Adipocyte (in vitro differentiated cells): Measurements from ENCODE around the gene COL4A3.
"Not testable (repeated sequence)": the region's sequence is repeated elsewhere in the genome, so short reads cannot be mapped to it uniquely, and the experiment has no call there.

Experiments
- DNase-seq: peaks from one replicate; pipeline ENCODE4 v3.0.0-alpha.2; 2015; ENCODE audit warnings: low read depth
- H3K27me3 ChIP-seq: replicated peaks from 2 replicates; pipeline ENCODE4 v1.7.0; 2013; ENCODE audit warnings: mild to moderate bottlenecking, low read length, moderate library complexity; ENCODE audit not compliant: control insufficient read depth, insufficient read depth
- H3K36me3 ChIP-seq: 2 replicates; pipeline ENCODE4 v1.7.0; 2013; ENCODE audit warnings: low read length, mild to moderate bottlenecking, moderate library complexity; ENCODE audit not compliant: control insufficient read depth, insufficient read depth, severe bottlenecking
- H3K4me1 ChIP-seq: 2 replicates; pipeline ENCODE4 v1.7.0; 2013; ENCODE audit warnings: mild to moderate bottlenecking, low read length, moderate library complexity; ENCODE audit not compliant: control insufficient read depth, insufficient read depth
- H3K4me3 ChIP-seq: 2 replicates; pipeline ENCODE4 v1.7.0; 2013; ENCODE audit warnings: mild to moderate bottlenecking, low read length, moderate library complexity
- H3K9ac ChIP-seq: 2 replicates; pipeline ENCODE4 v1.7.0; 2013; ENCODE audit warnings: mild to moderate bottlenecking, low read length, moderate library complexity
- H3K9me3 ChIP-seq: 2 replicates; pipeline ENCODE4 v1.7.0; 2013; ENCODE audit warnings: mild to moderate bottlenecking, low read length, moderate library complexity; ENCODE audit not compliant: control insufficient read depth

COL4A3 gene

DNA sequence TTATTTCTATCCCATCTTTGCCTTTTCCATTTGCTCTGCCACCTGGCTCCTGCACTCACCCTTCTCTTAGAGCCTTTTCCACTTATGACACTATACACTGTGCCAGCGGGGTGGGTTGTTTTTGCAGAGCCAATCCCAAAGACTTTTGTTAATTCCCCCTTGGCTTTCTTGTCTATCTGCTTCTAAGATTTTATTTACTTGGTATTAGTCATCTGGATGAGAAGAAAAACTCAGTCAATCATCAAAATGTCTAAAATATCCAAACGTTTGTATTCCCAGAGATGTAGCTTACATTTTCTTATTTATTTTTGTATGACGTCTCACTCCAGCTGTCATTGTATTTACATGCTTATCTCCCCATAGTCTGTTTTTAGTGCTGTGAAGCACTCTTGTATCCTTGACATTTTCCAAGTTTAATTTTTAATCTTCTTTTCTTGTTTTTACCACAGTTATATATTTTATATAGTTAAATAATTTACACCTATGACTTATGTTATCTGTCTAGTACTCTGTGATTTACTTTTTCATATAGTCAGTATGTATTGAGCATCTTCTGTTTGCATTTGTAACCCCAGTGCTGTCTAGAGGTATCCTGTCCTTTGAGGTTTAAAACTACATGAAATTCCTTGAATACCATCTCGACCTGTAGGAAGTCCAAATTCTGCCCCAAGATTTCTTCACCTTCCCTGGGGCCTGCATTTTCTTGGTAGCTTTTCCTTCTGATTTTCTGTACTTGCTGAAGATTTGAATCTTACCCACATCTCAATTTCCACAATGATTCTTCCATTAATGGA lies 55.1 kb downstream of the COL4A3 start:
- Histone ChIP-seq H3K27me3 (no peaks in the 10 kb centered on the region), H3K36me3 (no peaks in the 10 kb centered on the region), H3K9ac (no peak overlapping the region), H3K4me1 (no peaks in the 10 kb centered on the region), H3K4me3 (no peak overlapping the region), H3K9me3 (no peaks in the 10 kb centered on the region)
- no peak for DNase-seq

DNA sequence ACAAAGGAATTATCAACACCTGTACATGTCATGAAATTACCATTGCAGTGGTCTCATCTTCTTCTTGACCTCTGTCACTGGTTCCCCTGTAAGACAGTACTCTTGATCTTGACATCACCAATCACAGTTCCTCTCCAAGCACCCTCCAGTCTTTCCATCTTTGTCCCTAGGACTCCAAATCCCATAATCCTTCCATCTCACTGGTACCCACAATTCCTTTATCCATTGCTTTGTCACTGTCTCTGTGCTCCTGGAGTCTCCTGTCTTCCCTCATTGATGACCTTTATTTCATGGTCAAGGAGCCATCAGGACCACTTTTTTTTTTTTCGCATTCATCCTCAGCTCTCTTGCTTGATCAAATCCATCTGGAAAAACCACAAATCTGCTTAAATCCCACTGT lies 56.7 kb downstream of the COL4A3 start:
- no peak overlapping the region for H3K9ac ChIP-seq
- H3K4me3 ChIP-seq, result no peak overlapping the region
- no peak for DNase-seq
- H3K27me3 ChIP-seq, result no peaks in the 10 kb centered on the region
- H3K9me3 ChIP-seq, result no peaks in the 10 kb centered on the region
- no peaks in the 10 kb centered on the region for H3K36me3 ChIP-seq
- H3K4me1 ChIP-seq, result no peaks in the 10 kb centered on the region

DNA sequence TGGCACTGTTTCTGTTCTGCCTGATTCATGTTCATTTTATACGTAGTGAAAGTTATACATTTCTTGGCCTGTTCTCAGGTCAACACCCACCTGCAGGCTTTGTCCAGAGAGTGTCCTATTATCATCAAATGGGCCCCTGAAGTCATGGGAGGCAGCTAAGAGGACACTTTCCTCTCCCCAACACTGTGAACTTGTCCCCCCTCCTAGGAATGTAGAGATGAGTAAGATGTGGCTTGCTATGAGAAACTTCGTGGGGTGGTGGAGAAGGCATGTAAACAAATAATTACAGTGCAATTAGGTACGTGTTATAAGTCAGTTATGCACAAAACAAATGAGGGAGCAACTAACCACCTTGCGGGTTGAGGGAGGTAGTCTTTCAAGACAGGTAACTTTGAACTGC lies 57.9 kb downstream of the COL4A3 start:
- H3K9me3 ChIP-seq, result no peaks in the 10 kb centered on the region
- DNase-seq, result no peak
- no peaks in the 10 kb centered on the region for H3K36me3 ChIP-seq
- no peaks in the 10 kb centered on the region for H3K27me3 ChIP-seq
- H3K4me1 ChIP-seq, result no peaks in the 10 kb centered on the region
- H3K9ac ChIP-seq, result no peak overlapping the region
- H3K4me3 ChIP-seq, result no peak overlapping the region

DNA sequence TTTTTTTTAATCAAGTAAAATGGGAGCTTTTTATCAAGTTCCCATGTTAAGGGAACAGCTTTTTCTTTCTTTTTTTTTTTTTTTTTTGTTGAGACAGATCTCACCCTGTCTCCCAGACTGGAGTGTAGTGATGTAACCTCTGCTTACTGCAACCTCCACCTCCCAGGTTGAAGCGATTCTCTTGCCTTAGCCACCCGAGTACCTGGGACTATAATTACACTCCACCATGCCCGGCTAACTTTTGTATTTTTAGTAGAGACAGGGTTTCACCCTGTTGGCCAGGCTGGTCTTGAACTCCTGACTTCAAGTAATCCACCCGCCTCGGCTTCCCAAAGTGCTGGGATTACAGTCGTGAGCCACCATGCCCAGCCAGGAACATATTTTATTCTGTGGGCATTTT lies 61.2 kb downstream of the COL4A3 start:
- H3K9ac ChIP-seq, DNase-seq, H3K4me1 ChIP-seq, H3K4me3 ChIP-seq, H3K36me3 ChIP-seq, H3K27me3 ChIP-seq, H3K9me3 ChIP-seq: not testable (repeated sequence)

DNA sequence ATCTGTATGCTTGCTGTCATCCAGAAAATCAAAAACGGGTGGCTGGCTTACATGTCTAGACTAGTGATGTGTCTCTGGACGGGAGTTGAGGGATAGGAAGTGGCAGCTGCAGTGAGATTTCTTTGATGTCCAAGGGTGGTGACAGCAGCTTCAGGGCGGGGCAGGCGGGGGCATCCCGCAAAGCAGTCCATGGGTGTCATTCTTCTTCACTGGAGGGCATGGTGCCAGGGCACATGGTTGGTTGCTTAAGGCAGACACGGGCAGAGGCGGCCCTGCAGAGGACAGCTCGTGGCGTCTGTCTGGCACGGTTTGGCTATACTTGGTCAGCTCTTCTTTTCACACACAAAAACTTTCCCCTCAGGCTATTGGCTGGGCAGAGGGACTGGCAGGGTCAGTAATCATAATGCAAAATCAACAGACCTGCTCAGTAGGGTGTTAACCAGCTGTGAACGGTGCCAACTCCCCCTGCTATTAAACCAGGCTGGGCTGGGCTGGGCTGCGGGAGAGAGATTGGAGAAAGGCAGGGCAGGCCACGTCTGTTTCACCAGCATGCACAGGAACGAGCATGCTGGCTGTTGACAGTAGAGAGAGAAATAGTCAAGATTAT lies 63.7 kb downstream of the COL4A3 start:
- Histone ChIP-seq H3K4me3 (no peak overlapping the region), H3K9ac (no peak overlapping the region), H3K9me3 (no peaks in the 10 kb centered on the region), H3K27me3 (no peaks in the 10 kb centered on the region), H3K36me3 (no peaks in the 10 kb centered on the region), H3K4me1 (peaks cover 3% of the 10 kb centered on the region)
- no peak for DNase-seq

- no peak overlapping the region for H3K4me3 ChIP-seq
- no peak for DNase-seq
- no peak overlapping the region for H3K9ac ChIP-seq
- H3K4me1 ChIP-seq, result peaks cover 3% of the 10 kb centered on the region
- no peaks in the 10 kb centered on the region for H3K9me3 ChIP-seq
- H3K36me3 ChIP-seq, result no peaks in the 10 kb centered on the region
- H3K27me3 ChIP-seq, result no peaks in the 10 kb centered on the region
These were observed 65.7 kb downstream of the COL4A3 start for GRCh38 chr2:227230151-227230550.

GRCh38 chr2:227234429-227234828 lies 70.0 kb downstream of the COL4A3 start:
- Histone ChIP-seq H3K4me3 (no peak overlapping the region), H3K9ac (no peak overlapping the region), H3K4me1 (no peaks in the 10 kb centered on the region), H3K27me3 (no peaks in the 10 kb centered on the region), H3K9me3 (no peaks in the 10 kb centered on the region), H3K36me3 (no peaks in the 10 kb centered on the region)
- no peak for DNase-seq

GRCh38 chr2:227237786-227238185 lies 73.4 kb downstream of the COL4A3 start:
- H3K9me3 ChIP-seq, result no peaks in the 10 kb centered on the region
- H3K36me3 ChIP-seq, result no peaks in the 10 kb centered on the region
- no peak overlapping the region for H3K4me3 ChIP-seq
- no peak for DNase-seq
- H3K4me1 ChIP-seq, result no peaks in the 10 kb centered on the region
- H3K27me3 ChIP-seq, result no peaks in the 10 kb centered on the region
- H3K9ac ChIP-seq, result no peak overlapping the region

- Histone ChIP-seq H3K27me3 (no peaks in the 10 kb centered on the region), H3K9me3 (no peaks in the 10 kb centered on the region), H3K4me1 (no peaks in the 10 kb centered on the region), H3K36me3 (no peaks in the 10 kb centered on the region), H3K4me3 (no peak overlapping the region), H3K9ac (no peak overlapping the region)
- peak; percentile 87 for DNase-seq
These were observed 74.1 kb downstream of the COL4A3 start for GRCh38 chr2:227238238-227239237.

DNA sequence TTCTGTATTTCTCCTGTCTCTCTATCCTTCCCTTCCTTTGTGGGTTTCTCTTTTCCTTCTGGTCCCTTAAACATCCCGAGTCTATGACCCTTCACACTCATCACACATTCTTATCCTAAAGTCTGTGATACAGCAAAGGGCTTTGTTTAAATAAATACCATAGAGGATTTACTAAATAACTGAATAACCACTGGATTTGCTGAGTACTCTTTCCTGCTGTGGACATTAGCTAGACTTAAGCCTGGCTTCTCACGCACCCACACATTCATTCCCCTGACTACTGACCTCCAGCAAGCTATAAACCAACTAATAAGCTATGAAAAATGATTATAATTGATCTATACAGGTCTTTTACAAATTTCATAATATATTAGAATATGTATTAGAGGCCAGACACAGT lies 76.6 kb downstream of the COL4A3 start:
- Histone ChIP-seq H3K36me3 (no peaks in the 10 kb centered on the region), H3K4me3 (no peak overlapping the region), H3K9me3 (no peaks in the 10 kb centered on the region), H3K4me1 (no peaks in the 10 kb centered on the region), H3K9ac (no peak overlapping the region), H3K27me3 (no peaks in the 10 kb centered on the region)
- no peak for DNase-seq

GRCh38 chr2:227248876-227249275 lies 84.5 kb downstream of the COL4A3 start:
- Histone ChIP-seq H3K27me3 (no peaks in the 10 kb centered on the region), H3K9me3 (no peaks in the 10 kb centered on the region), H3K4me3 (no peak overlapping the region), H3K9ac (no peak overlapping the region), H3K4me1 (no peaks in the 10 kb centered on the region), H3K36me3 (no peaks in the 10 kb centered on the region)
- no peak for DNase-seq
